HG03025 (cell line): Measurements from ENCODE around the gene ADRM1.

ENCODE experiments used
- ATAC-seq: cut with Tn5 transposase; IDR thresholded peaks from one replicate; pipeline ENCODE4 v1.9.1; 2021; ENCODE audit warnings: mild to moderate bottlenecking, moderate library complexity; ENCODE audit not compliant: unreplicated experiment, low FRiP score

Gene ADRM1

DNA sequence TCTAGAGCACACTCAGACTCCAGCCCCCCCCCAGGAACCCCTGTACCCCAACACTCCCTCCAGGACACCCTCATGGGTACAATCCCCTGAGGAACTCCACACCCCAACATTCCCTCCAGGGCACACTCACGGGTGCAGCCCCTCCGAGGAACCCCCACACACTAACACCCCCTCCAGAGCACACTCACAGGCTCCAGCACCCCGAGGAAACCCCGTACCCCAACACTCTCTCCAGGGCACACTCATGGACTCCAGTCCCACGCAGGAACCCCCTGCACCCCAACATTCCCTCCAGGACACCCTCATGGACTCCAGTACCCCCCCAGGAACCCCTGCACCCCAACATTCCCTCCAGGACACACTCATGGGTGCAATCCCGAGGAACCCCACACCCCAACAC, 32.7 kb downstream of the ADRM1 start:
- ATAC-seq: no peak

DNA sequence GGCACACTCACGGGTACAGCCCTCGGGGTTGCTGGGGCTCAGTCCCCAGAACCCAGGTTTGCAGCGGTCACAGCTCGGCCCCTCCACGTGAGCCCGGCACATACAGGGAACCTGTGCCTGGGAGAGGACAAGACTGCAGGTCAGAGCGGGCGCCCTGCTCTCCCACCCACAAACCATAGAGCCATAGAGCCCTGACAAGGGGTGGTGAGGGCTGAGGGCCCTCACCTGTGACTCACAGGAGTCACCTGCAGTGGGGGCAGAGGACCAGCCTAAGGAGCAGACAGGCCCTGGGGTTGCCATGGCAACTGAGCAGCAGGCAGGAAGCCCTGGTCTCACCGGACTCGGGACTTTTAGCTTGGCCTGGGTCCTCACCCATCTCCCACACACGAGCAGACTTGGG, 33.5 kb downstream of the ADRM1 start:
- ATAC-seq: no peak

DNA sequence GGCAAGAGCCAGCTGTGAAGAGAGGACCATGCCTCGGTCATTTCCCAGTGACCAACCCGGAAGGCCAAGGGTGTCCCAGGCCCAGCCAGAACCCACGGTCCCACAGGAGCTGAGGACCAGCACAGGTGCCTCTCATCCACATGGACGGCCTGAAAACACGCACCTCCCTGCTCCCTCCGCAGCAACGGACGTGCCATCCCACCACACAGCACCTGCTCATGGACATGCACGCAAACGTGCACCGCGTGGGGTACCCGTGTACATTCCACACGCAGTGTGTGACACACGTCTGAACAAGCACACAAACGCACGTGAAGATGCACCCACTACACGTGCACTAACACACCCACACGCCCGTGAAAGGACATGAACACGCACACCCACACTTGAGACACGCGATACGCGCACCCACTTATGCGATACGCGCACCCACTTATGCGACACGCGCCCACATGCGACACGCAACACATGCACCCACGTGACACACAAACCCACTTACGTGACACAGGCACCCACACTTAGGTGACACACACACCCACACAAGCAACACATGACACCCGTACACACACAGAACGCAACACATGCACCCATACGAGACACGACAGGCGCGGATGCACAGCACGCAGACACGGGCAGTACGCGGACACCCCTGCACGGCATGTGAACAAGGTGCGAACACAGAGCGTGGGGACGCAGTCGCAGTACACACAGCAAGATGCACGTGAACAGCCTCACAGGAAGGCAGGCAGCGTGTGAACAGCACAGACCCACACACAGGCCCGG, 34.2 kb downstream of the ADRM1 start:
- no peak for ATAC-seq

DNA sequence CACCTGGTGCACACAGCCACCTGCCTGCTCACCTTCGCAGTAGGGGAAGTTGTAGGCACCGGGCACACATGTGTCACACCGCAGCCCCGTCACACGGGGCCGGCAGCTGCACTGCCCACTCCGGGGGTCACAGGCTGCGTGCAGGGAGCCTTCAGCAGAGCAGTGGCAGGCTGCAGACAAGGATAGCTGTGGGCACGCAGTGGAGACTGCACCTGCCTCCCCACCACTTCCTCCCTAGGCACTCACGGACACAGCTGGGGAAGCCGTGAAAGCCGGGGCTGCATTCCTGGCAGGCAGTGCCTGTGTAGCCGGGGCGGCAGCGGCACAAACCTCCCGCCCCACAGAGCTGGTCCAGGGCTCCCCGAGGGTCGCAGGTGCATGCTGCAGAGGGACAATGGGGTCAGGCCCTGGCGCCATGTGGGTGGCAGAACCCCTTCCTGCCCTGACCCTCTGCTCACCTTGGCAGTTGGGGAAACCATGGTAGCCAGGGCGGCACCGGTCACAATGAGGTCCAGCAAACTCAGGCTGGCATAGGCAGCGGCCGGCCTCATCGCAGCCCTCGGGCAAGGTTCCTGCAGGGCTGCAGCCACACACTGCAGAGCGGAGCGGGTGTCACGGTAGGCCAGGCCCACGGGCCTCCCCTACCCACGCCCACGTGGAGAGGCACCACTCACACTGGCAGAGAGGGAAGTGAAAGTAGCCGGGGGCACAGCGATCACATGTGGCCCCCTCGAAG, 34.9 kb downstream of the ADRM1 start:
- no peak for ATAC-seq

DNA sequence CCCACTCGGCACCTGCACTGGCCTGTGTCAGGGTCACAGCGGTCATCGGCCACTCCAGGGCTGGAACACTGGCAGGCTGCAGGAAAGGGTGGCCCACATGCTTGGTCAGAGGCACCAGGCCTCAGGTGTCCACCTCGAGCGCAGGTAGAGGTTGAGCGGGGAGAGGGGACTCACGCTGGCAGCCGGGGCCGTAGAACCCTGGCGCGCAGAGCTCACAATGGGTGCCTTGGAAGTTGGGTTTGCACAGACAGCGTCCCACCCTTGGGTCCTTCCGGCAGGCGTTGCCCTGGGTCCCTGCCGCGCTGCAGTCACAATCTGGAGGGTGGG, 35.5 kb downstream of the ADRM1 start:
- no peak for ATAC-seq

DNA sequence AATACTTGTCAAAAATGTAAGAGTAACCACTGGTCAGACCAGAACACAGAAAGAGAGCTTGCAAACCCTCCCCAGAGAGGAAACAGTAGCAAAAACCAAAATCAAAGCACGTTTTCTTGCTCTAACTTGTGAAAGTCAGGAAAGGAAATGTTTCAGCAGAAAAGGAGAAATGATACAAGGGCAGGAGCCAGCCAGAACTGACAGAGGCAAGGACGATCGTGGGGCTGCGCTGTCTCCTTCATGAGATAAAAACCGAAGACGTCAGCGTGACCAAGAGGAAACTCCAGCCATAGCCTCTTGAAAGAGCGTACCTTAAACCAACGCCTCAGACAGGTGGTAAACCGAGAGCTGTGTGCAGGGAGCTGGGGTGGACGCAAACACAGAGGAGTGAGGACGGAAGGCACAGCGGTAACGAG, 36.9 kb downstream of the ADRM1 start:
- peak; percentile 61 for ATAC-seq

DNA sequence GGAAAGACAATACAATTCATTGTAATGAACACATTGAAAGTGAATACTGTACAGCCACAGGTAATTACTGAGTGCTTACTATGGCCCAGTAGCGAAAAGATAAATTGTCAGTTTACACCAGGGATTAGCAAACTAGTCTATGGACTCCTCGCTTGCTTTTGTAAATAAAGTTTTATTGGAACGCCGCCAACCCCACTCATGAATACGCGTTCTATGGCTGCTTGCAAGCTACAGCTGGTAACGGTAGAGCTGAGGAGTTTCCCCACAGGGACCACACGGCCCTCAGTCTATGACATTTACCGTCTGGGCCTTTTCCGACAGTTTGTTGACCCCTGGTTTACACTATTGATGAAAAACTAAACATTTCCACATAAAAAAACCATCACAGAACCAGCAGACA, 40.1 kb downstream of the ADRM1 start:
- ATAC-seq: no peak

DNA sequence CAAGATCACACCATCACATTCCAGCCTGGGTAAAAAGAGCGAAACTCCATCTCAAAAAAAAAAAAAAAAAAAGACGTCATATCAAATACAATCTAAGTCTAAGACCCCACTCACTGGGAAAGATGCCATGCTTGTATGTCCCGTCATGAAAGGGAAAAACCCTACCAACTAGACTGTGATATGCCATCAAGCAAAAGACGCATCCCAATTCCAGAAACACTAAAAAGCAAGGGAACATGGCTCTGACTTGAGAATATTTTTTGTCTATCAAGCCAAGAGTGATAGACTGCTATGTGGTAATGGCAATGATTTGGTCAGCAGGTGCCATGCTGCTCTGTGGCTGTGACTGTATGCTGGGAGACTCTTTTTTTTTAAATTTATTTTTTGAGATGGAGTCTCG, 41.3 kb downstream of the ADRM1 start:
- ATAC-seq: no peak

DNA sequence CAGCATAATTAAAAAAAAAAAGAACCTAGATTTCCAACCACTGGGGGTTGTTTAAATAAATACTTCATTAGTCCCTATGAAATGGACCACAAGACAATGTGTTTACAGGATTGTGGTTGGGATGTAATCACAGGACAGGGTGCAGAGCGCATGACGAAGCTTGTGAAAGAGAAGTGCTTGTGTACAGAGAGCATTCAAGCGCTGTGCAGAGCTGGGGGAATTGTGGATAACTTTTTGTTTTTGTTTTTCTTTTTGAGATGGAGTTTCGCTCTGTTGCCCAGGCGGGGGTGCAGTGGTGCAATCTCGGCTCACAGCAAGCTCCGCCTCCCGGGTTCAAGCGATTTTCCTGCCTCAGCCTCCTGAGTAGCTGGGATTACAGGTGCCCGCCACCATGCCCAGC, 42.0 kb downstream of the ADRM1 start:
- no peak for ATAC-seq

DNA sequence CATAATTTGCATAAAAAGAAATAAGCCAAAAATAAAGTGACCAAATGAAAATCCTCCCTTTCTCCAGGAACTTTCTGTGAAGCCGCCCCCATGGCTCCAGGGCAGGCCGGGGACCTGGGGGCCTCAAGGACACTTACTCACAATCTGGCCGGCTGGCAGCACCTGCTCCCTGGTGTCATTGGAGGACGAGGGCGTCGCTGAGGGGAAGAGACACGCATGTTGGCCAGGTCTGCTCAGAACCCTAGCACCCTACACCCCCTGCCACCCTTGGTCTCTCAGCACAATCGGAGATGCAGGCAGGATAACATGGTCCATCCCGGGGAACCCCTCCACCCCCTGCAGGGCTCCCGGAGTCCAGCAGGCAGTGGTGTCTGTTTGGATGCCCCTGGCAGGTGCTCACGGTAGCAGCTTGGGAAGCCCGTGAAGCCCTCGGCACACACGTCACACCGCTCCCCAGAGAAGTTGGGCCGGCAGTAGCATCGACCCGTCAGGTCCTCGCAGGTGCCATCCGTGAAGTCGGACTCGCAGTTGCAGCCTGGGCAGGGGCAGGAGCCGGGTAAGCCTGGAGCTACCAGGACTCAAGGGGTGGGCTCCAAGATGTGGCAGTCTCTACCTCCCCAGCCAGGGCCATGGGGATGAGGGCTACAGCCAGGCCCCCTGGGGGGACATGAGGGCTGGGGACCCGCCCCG, 43.0 kb downstream of the ADRM1 start:
- ATAC-seq: no peak

DNA sequence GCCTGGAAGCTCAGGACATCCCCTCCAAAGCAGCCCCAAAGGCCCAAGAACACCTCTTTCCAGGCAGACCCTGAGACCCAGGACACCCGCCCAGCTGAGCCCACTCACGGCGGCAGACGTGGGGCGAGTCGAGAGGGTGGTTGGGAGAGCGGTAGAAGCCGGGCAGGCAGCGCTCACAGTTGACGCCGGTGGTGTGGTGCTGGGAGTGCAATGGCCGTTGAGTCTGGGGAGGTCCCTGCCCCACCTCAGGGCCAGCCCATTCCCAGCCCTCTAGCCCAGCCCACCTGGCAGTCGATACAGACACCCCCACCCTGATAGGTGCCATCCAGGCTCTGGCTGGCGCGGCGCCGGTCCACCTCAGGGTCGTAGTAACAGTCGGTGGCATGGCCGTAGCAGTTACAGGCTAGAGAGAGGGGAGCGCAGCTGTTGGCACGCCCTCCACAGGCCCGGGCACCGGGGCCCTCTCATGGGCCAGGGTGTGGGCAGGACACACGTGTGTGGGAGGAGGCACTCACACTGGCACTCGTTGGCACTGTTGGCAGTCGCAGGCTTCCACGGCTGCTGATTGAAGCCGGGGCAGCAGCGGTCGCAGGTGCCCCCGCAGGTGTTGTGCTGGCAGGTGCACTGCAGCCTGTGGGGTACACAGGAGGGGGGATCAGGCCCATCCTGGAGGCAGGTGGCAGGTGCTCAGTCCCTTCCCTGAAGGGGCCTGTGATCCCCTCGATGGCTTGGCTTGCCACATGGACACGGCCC, 43.8 kb downstream of the ADRM1 start:
- ATAC-seq: no peak

DNA sequence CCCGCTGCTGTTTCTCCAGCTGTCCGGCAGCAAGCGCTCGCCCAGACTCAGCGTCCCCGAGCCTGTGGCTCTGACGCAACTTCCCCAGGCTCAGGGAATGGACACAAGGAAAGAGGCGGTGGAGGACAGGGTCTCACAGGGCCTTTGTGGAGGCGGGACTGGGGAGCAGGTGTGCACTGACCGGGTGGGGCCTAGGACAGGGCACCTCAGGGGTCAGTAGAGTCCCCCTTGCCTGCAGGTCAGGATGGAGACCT, 44.3 kb downstream of the ADRM1 start:
- no peak for ATAC-seq

DNA sequence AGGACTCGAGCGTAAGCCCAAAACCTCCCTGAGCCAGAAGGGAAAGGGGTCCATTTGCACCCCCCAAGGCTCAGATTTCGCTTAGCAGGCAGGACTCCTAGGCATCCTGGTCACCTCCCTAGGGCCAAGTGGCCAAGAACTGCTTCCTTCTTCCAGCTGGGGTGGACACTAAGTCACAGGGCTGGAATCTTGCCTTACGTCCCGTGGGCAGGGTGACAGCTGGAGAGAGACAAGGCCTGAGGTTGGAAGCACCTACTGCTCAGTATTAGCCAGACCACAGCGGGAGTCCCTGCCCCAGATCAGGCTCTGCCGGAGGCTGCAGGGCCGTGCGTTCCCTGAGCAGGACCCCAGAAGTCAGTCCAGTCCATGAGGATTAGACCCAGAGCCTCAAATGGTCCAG, 44.6 kb downstream of the ADRM1 start:
- ATAC-seq: no peak

DNA sequence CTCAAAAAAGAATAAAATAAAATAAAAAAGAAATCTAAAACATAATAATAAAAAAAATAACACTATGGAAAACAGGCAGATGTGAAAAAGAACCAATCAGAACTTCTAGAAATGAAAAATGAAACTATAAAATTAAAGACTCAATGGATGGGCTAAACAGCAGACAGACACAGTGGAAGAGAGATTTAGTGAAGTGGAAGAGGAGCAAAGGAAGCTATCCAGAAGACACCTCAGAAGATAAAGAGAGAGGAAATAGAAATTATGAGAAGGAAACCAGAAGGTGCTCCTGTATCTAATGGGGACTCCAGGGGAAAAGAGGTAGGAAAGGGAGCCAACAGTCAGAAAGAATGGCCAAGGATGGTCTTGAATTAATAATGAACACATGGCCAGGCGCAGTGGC, 45.8 kb downstream of the ADRM1 start:
- no peak for ATAC-seq

DNA sequence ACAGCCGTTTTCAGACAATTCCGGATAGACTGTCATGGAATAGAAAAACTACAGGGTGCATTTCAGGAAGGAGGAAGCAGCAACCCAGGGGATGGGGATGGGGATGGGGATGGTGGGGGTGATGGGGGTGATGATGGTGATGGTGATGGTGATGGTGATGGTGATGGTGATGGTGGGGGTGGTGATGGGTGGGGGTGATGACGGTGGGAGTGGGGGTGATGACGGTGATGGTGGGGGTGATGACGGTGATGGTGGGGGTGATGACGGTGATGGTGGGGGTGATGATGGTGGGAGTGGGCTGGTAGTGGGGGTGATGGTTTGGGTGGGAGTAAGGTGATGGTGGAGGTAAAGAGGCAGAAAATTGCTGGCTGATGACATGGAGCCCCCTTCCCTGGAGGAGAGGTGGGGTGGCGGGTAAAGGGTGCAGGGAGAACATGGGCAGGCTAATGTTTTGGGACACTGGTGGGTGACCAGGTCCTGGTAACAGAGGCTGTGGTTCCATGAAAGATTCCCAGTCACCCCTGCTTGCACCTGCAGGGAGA, 46.8 kb downstream of the ADRM1 start:
- no peak for ATAC-seq

DNA sequence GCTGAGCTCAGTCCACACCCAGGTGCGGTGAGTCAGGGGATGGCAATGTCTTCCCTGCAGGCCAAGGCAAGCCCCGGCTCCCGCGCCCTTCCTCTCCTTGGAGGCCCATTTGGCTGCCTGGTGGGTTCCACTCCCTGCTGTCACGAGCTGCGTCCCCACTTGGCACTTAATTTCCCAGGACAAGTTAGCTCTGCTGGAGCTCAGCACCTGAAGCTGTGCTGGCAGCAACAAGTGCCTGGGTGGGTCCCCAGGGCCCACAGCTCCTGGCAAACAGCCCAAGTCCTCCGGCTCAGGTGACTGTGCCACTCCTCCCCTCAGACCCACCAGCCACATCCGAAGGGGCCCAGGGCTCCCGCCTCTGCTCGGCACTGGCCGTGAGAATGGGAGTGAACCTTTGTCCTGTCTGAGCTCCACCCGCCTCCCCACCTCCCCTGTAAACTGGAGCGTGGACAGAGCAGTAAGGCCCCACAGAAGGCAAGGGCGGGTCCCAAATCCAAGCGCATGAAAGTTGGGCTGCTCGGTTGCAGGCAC, 47.4 kb downstream of the ADRM1 start:
- no peak for ATAC-seq

DNA sequence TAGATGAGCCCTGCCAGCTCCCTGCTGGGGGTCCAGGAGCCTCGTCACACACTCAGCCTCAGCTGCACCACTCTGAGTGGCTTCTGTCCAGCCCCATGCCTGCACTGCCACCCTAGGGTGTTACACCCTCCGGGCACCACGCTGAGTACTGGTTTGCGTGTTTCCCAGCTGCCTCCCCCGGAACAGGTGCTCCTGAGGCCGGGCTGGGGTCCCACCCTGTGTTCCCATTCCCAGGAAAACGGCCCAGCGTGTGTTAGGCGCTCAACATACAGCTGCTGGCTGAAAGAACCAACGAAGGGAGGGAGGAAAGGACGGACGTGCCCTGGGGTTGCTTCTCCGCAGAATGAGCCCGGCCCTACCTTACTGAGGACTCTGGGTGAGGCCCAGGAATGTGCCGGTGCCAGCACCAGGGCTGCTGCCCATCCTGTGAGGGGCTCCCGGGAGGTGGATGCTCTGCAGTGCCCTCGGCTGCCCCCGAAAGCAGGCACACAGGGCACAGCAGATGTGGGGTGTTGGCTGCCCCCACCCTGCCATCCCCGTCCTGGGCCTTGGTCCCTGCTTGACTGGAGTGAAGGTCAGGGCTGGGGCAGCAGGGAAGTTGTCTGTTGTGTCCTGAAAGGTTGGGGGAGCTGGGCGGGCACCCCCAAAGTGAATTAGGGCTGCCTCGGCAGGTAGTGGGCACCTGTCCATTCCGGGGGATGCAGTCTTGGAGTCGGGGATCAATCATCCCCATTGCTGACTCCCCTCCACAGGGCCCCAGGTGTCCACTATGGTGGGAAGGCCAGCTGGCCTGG, 48.0 kb downstream of the ADRM1 start:
- ATAC-seq: no peak

DNA sequence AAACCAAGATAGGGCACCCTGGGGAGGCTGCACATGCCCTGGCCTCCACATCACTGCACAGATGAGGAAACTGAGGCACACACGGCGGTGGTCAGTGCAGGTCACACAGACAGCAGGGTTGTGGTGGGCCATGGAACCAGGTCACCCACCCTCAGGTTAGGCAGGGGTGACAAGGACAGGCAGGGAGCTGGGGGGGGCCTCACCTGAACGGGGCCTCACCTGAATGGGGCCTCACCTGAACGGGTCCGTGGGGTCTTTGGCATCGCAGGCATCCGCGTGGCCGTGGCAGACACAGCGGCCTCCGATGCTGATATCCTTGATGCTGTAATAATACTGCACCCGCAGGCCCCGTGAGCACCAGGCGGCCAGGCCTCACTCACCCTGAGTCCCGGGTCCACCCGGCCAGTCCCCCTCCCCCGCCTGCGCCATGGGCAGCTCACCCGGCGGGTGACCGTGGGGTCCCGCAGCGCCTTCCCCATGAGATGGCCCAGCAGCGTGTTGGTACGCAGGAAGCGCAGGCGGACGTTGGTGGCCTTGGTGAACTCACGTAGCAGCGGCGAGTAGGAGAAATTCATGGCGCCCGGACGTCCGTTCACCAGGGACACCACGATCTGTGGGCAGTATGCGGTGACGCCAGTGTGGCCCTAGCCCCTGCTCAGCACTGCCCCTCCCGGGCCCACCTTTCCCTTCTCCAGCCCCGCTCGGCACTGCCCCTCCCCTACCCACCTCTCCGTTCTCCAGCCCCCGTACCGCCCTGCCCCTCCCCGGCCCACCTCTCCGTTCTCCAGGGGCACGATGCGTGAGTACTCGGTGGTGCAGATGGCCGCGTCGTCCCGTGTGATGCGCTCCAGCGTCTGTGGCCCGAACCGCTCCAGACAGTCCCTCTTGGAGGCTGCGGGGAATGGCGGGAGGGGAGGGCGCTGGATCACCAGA, 48.9 kb downstream of the ADRM1 start:
- ATAC-seq: no peak
